NCI-H446 (cell line): ENCODE results near the gene MCU.
"Not testable (repeated sequence)": the region's sequence is repeated elsewhere in the genome, so short reads cannot be mapped to it uniquely, and the experiment has no call there.

Source experiments
- DNase-seq, 2 experiments: peaks; one replicate each; lab custom pipeline; 2025; lab: John Stamatoyannopoulos, UW

The MCU gene

GRCh38 chr10:72691863-72692743, at the start of gene MCU:
TSS of gene MCU (plus strand) at chr10:72692143. CDS start at chr10:72692152, 9 bp downstream.
- peak; percentile 70 to 92 for DNase-seq

- DNase-seq = no peak
Measured at GRCh38 chr10:72642318-72642717, 49.6 kb upstream of the MCU start.

- DNase-seq = no peak
Measured at GRCh38 chr10:72645263-72645858, 46.6 kb upstream of the MCU start.

GRCh38 chr10:72646971-72647370, 45.0 kb upstream of the MCU start:
- DNase-seq = not testable (repeated sequence)

GRCh38 chr10:72648301-72648700, 43.6 kb upstream of the MCU start:
- no peak for DNase-seq

GRCh38 chr10:72649291-72649690, 42.7 kb upstream of the MCU start:
- no peak for DNase-seq

- DNase-seq = no peak
Measured at GRCh38 chr10:72653383-72654096, 38.4 kb upstream of the MCU start.

- DNase-seq = no peak
Measured at GRCh38 chr10:72654720-72655119, 37.2 kb upstream of the MCU start.

GRCh38 chr10:72658696-72659400, 33.1 kb upstream of the MCU start:
- no peak for DNase-seq

GRCh38 chr10:72659694-72660093, 32.2 kb upstream of the MCU start:
- no peak for DNase-seq

- no peak for DNase-seq
Measured at GRCh38 chr10:72660220-72660619, 31.7 kb upstream of the MCU start.

GRCh38 chr10:72661431-72661830, 30.5 kb upstream of the MCU start:
- DNase-seq = no peak

GRCh38 chr10:72663971-72664370, 28.0 kb upstream of the MCU start:
- no peak for DNase-seq

- DNase-seq = no peak
Measured at GRCh38 chr10:72665925-72666324, 26.0 kb upstream of the MCU start.

- DNase-seq = no peak
Measured at GRCh38 chr10:72667207-72667864, 24.6 kb upstream of the MCU start.

GRCh38 chr10:72673280-72673679, 18.7 kb upstream of the MCU start:
- DNase-seq = no peak

- not testable (repeated sequence) for DNase-seq
Measured at GRCh38 chr10:72674174-72674573, 17.8 kb upstream of the MCU start.

GRCh38 chr10:72679838-72680241, 12.1 kb upstream of the MCU start:
- no peak for DNase-seq

- no peak for DNase-seq
Measured at GRCh38 chr10:72682638-72683037, 9.3 kb upstream of the MCU start.

GRCh38 chr10:72685264-72685921, 6.5 kb upstream of the MCU start:
- no peak for DNase-seq

- not testable (repeated sequence) for DNase-seq
Measured at GRCh38 chr10:72686430-72686829, 5.5 kb upstream of the MCU start.
